Astrocyte of the cerebellum (primary cell): Measurements from ENCODE around the gene COMMD3.
"Not testable (repeated sequence)": the region's sequence is repeated elsewhere in the genome, so short reads cannot be mapped to it uniquely, and the experiment has no call there.

Source experiments
- DNase-seq: peaks from one replicate; pipeline ENCODE4 v3.0.0-alpha.2; 2011; ENCODE audit warnings: low read depth
- H3K4me3 ChIP-seq: 2 replicates; pipeline ENCODE4 v1.5.1; 2011; ENCODE audit warnings: mild to moderate bottlenecking, low read depth, low read length, moderate library complexity
- in situ Hi-C: cut with HindIII; loops from 2 replicates; pipeline ENCODE4 v1.10.0; 2017; ENCODE audit warnings: low sequenced_read_pairs
- TF ChIP-seq, protein P1 (sequence below): IDR thresholded peaks from 2 replicates; pipeline ENCODE4 v1.5.1; 2012; ENCODE audit warnings: low read length, low read depth, moderate library complexity, mild to moderate bottlenecking; ENCODE audit errors: missing control alignments

The COMMD3 gene

DNA sequence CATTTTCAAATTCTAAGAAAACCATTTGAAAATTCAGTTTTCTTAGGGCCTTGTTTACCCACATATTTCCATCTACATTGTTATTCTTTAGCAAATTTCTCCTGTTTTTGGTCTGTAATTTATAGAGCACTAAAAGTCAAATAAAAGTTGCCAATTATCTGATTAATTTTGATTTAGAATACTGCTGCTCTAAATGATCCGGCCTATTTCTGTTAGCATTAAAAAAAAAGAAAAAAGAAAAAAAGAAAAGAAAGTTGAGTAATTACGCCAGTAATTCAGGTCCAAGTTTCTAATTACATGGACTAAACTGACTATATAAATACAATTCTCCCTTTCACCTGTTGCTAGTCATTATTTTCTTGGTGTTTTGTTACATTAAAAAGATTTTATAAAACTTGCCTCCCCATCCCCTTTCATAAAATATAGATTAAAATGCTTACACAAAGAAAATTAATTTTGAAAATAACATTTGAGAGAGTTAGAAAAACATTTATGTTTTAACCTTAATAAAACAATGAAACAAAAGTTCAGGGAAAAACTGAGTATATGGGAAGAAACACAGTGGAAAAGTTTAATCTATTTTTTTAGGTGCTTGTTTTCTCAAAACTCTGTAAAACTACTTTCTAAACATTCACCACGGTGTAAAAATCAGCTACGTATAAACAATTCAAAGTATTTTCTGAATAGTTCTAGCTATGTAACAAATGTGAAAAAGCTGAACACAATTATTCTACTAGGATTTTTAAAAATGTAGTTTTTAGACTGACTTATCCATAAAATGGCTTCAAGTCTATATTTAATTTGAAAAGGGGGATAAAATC, 6.8 kb upstream of the COMMD3 start:
- TF ChIP-seq, protein P1, sequence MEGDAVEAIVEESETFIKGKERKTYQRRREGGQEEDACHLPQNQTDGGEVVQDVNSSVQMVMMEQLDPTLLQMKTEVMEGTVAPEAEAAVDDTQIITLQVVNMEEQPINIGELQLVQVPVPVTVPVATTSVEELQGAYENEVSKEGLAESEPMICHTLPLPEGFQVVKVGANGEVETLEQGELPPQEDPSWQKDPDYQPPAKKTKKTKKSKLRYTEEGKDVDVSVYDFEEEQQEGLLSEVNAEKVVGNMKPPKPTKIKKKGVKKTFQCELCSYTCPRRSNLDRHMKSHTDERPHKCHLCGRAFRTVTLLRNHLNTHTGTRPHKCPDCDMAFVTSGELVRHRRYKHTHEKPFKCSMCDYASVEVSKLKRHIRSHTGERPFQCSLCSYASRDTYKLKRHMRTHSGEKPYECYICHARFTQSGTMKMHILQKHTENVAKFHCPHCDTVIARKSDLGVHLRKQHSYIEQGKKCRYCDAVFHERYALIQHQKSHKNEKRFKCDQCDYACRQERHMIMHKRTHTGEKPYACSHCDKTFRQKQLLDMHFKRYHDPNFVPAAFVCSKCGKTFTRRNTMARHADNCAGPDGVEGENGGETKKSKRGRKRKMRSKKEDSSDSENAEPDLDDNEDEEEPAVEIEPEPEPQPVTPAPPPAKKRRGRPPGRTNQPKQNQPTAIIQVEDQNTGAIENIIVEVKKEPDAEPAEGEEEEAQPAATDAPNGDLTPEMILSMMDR, result no peak
- no peak for DNase-seq

DNA sequence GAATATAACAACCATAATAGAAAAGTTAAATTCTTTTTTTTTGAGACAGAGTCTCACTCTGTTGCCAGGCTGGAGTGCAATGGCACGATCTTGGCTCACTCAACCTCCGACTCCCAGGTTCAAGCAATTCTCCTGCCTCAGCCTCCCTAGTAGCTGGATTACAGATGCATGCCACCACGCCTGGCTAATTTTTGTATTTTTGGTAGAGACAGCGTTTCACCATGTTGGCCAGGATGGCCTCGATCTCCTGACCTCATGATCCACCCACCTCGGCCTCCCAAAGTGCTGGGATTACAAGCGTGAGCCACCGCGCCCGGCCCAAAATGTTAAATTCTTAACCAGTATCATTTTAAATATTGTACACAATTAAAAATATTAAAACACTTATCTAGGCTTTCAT, 6.2 kb upstream of the COMMD3 start:
- H3K4me3 ChIP-seq, DNase-seq: not testable (repeated sequence)
- in situ Hi-C loops, result loop anchor here (25.0 kb wide), 1 partner anchor 252 kb away; no protein-coding TSS in a partner anchor

More for the DNA sequence above, 6.8 kb upstream of the COMMD3 start:
- H3K4me3 ChIP-seq, result no peak overlapping the region
- in situ Hi-C loops, result loop anchor here (25.0 kb wide), 1 partner anchor 253 kb away; no protein-coding TSS in a partner anchor

DNA sequence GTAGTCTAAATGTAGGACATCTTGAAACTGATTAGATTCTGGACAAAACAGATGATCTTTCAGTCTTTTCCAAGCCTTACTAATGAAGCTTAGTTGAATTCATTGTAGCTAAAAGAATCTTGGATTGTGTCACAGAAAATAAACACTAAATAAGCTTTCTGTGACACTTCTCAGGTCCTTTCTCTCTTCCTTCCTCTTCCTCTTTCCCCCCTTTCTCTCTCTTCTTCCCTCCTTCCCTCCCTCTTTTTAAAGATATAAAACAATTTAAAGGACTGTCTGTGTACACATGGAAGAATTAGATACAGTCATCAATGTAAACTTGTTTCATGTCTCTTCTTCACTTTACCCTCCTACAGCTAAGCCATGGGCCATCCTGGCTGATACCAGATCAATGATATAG, 5.3 kb upstream of the COMMD3 start:
- TF ChIP-seq, protein P1, result no peak
- in situ Hi-C loops, result loop anchor here (25.0 kb wide), 1 partner anchor 251 kb away; no protein-coding TSS in a partner anchor
- no peak for DNase-seq
- H3K4me3 ChIP-seq, result no peak overlapping the region

DNA sequence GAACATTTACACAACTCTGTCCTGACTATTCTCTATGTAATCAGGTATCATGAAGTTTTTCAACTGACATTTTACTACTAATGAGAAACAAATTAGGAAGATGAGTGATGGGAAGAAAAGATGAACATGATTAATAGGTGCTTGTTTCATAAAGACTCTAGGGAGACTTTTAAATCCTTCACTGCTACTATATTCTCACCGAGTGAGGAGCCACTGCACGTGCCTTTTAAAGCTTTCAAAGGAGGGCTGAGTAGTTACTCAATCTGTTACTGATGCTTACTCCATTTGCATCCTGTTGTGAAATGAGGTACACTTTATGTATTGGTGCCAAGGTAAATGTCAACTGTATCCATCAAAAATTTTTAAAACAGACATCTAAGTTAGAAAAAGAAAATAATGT, 1.3 kb upstream of the COMMD3 start:
- no peak for DNase-seq
- TF ChIP-seq, protein P1, result no peak

DNA sequence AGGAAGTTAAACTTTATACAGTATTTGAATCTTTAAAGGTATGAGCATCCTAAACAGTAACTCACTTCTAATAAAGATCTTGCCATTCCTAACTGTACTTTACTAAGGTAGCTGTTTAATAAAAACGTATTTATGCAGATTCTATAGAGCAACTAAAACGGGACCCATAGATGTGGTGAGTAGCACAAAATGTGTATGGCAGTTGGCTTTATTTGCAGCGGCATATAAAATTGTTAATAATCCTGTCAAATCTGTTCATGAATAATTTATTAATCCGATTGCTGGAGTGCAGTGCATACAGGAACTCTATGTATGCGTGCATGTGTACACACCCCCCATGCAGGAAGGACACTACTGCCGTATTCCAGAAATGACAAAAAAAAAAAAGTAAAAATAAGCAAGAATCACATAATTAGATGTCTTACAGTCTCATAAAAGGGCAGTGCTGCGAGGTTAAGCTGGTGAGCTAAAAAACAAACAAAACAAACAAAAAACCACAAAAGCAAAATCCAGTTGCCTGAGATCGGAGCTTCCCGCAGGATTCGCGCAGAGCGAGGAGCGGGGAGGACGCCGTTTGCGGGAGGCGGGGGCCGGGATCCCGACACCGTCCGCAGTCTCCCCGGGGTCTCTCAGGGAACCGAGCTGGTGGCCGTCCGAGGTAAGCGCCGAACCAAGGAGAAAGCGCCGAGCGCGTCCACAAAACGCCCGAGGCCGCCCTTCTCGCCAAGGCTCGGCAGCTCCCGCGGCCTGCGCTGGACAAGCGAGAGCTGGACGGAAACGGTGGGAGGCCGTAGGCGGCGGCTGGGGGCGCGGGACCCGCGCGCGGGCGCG, 518 bp upstream of the COMMD3 start:
- in situ Hi-C loops, result loop anchor here (5.0 to 25.0 kb wide), 2 partner anchors 88 to 247 kb away; no protein-coding TSS in a partner anchor
- H3K4me3 ChIP-seq, result peak overlapping the region; percentile 72
- TF ChIP-seq, protein P1, result no peak
- DNase-seq, result no peak

More for the DNA sequence above, 1.3 kb upstream of the COMMD3 start:
- H3K4me3 ChIP-seq, result no peak overlapping the region
- in situ Hi-C loops, result loop anchor here (5.0 to 25.0 kb wide), 2 partner anchors 88 to 247 kb away; no protein-coding TSS in a partner anchor

DNA sequence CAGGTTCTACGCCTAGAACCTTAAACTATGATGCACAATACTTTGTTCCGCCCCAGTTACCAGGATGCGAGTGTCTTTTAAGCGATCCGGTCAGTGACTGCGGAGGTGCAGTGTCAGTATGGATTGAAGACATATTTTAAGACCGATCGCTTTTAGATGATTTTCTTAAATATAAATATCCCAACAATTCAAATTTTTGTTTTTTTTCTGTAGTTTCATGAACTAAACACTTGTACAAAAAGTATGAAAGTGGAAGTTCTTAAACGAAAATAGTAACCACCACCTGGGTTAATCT, 835 bp downstream of the COMMD3 start:
- DNase-seq, result no peak
- TF ChIP-seq, protein P1, result no peak
- H3K4me3 ChIP-seq, result peak overlapping the region; percentile 72
- in situ Hi-C loops, result loop anchor here (5.0 to 25.0 kb wide), 2 partner anchors 90 to 245 kb away; no protein-coding TSS in a partner anchor
